NCI-H226 (cell line): ENCODE results near the gene AGAP5.
"Not testable (repeated sequence)": the region's sequence is repeated elsewhere in the genome, so short reads cannot be mapped to it uniquely, and the experiment has no call there.

Experiments
- DNase-seq: peaks from one replicate; pipeline ENCODE4 v3.0.0-alpha.2; 2015

Gene AGAP5

DNA sequence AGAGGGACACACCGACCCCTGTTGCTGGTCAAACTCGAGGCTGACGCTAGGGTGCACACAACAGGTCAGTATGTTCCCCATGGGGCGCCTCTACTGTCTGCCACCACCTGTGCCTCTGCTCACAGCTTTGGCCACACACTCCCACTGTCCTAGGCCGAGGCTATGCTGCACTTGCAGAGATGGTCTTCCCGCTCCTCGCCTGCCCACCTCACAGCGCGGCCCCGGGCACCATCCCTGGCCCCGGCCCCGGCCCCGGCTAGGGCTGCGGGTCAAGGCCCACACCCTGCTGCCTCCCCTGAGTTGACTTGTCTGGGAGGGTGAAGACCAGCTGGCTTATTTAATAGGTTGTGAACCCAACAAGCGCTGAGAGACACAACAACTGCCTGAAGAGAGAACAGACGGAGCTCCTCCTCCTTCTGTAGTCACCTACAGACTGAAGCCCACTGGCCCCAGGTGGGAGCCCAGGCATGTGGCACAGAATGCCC, at the start of gene AGAP5:
Gene AGAP5 (minus strand): TSS at position 435 of the 485 bp plus-strand sequence. CDS start 354 bp downstream, at position 81.
- DNase-seq = not testable (repeated sequence)

DNA sequence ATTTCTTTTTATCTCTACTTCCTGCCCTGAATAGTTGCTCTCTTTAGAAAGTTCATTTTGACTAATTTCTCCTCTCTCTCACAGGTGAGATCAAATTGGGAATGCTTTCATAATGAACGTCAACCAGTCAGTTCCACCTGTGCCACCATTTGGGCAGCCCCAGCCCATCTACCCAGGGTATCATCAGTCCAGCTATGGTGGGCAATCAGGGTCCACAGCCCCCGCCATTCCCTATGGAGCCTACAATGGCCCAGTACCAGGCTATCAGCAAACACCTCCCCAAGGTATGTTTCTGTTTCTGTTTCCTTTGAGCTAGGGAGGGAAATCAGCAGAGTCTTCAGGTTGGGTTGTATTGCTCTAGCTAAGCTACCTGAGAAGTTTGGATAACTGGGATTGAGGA, 48.8 kb upstream of the AGAP5 start:
- DNase-seq = no peak

DNA sequence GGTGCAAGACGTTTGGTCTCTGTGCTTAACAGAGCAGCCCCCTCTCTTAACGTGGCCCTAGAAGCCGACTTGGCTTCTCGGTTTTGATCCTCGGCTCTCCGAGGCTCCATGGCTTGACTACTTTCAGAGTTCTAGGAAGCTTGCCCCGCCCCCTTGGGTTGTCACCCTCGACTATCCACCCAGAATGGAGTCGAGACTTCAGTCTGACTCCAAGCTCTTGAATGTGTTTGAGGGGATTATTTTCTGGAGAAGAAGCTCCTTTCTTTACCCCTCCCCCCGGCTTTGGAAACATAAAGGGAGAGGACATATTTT, 46.7 kb upstream of the AGAP5 start:
- DNase-seq = no peak

GRCh38 chr10:73743905-73744663, 46.2 kb upstream of the AGAP5 start, which contains the start of gene SEC24C:
TSS of gene SEC24C (plus strand) at chr10:73744372. CDS start at chr10:73746833, 2,461 bp downstream.
- peak; percentile 92 for DNase-seq

GRCh38 chr10:73743327-73743904, 45.5 kb upstream of the AGAP5 start:
- no peak for DNase-seq

GRCh38 chr10:73742454-73742734, 44.5 kb upstream of the AGAP5 start:
- DNase-seq = no peak

DNA sequence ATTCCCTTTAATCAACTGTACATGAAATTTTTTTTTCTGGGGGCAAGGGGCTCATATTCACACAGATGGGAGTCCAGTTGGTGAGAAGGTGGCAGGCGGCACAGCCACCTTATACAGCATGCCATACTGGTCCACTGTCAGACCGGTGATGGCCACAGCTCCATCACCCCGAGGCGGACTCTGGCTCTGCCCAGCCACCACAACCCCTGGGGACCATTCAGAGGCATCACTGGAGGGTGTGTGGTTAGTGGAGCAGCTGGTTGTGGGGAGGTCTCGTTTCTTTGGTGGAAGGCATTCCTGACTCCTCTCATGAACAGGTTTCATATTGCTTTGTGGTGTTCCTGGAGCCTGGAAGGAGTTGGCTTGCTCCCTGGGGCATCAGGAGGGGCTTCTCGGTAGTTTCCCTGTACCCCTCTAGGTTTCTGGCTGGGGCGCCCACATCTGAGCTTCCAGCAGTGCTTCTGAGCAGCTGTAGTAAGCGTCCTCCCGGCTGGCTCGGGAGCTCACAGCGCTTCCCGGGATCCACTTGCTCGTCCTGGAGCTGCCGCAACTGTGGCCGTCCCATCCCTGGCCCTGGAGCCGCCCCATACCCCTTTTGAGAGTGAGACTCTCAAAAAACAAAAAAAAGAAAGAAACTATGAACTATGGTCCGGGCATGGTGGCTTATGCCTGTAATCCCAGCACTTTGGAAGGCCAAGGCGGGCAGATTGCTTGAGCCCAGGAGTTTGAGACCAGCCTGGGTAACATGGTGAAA, 42.8 kb upstream of the AGAP5 start:
- DNase-seq = not testable (repeated sequence)

GRCh38 chr10:73734796-73735305, 36.9 kb upstream of the AGAP5 start:
- DNase-seq = no peak

GRCh38 chr10:73734028-73734720, 36.3 kb upstream of the AGAP5 start:
- DNase-seq = no peak

- DNase-seq = no peak
These were observed 35.2 kb upstream of the AGAP5 start for GRCh38 chr10:73732931-73733623.

GRCh38 chr10:73732426-73732825, 34.5 kb upstream of the AGAP5 start:
- DNase-seq = no peak

DNA sequence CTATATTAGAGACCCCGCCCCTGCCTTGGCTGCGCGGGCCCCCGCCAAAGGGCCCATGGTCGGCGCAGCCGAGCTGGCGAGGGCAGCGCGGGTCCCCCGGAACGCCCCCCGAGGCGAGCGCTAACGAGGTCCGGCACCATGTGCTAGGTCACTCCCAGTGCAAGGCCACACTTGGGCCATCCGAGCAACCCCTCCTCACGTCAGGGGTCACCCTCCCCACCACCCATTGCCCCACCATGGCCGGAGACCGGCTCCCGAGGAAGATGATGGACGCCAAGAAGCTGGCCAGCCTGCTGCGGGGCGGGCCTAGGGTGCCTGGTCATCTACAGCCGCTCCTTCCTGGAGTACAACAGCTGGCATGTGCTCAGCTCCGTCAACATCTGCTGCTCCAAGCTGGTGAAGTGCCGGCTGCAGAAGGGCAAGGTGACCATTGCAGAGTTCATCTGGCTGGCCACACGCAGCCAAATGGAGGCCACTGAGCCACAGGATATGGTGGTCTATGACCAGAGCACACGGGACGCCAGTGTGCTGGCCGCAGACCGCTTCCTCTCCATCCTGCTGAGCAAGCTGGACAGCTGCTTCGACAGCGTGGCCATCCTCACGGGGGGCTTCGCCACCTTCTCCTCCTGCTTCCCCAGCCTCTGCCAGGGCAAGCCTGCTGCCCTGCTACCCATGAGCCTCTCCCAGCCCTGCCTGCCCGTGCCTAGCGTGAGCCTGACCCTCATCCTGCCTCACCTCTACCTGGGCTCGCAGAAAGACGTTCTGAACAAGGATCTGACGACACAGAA, 33.9 kb upstream of the AGAP5 start:
- DNase-seq = no peak

- DNase-seq = peak; percentile 90
These were observed 32.4 kb upstream of the AGAP5 start for GRCh38 chr10:73730153-73730906.

DNA sequence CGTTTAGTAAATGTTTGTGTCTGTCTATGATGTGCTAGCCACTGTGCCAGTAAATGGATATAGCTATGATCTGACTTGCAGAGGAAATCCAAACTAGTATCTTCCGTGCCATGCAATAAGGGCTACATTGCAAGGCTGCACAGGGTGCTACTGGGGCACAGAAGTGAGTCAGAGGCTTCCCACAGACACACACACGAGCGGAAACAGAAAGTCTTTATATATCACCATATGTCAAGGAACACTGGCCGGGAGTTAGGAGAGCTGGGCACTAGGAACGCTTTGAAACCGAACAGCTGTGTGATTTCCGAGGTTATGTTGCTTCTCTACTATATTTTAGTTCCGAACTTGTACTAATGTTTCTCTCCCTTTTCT, 31.9 kb upstream of the AGAP5 start:
- peak; percentile 20 for DNase-seq

DNA sequence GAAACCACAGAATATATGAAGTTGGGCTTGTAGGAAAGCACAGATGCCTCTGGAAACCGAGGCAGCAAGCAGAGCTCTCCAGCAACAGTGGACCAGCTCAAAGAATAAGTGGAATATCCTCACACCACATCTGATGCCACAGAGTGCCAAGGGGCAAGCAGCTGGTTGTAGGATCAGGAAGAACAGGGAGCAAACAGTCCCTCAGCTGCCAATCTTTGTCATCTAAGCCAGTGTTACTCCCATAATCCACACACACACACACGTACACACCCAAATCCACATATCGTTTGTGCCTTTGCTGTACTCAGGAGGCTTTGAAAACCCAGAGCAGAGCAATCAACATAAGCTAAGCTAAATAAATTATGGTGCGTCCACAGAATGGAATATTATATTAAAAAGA, 25.6 kb upstream of the AGAP5 start:
- no peak for DNase-seq

DNA sequence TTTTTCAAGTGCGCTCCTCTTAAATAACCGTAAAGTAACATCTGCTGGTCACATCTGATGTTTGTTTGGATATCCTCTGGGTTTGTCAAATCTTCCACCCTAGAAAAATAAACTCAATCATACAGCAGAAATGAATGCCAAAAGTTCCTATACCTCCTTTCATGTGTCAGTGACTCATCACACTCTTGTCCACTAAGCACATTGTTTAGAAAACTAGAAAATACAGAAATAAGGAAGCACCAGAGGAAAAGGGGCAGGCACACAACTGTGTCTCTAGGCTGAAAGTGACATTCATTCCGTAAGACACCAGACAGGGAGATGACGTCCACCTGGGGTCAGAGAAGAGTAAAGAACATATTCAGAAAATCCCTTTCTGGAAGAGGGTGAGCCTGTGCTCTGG, 22.7 kb upstream of the AGAP5 start:
- DNase-seq = not testable (repeated sequence)

- DNase-seq = no peak
These were observed 19.6 kb upstream of the AGAP5 start for GRCh38 chr10:73717556-73717955.

DNA sequence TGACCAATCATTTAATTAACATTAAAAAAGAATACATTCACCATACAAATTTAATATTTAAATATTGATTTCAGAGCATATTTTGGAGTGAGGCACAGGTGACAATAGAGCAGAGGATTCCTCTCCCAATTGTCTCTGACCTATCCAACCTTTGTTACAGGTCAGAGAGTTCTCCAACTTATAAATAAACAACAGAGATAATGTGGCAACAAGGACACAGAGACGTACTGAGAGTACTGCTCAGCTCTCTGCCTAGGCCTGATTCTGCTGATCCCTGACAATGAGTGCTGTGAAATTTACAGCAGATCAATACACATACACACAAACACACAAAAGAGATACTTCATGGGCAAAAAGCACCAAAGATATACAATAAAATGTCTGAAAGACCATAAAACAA, 18.3 kb upstream of the AGAP5 start:
- no peak for DNase-seq

DNA sequence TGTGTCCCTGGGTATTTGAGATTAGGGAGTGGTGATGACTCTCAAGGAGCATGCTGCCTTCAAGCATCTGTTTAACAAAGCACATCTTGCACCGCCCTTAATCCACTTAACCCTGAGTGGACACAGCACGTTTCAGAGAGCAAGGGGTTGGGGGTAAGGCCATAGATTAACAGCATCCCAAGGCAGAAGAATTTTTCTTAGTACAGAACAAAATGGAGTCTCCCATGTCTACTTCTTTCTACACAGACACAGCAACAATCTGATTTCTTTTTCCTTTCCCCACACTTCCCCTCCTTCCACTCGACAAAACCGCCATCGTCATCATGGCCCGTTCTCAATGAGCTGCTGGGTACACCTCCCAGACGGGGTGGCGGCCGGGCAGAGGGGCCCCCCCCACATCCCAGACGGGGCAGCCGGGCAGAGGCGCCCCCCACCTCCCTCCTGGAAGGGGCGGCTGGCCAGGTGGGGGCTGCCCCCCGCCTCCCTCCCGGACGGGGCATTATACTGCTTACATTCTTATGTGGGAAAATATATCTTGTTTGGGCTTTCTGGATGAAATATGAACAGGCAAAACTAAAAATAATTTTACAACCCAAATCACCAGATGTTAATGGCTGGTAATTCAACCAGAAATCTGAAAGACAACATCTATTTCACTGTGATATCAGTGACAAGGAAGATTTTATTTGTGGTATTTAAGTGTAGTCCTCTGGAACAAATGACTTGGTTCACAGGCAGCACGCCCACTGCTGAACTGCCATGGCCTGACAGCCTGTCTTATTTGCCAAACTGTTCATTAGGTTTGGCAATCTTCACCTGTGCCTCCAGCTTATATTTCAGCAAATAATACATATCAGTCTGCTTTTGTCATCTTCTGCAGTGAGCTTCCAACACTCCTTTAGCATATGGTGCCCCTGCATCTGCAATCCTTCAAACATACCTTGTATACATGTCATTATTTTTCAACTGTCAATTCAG, 17.6 kb upstream of the AGAP5 start:
- not testable (repeated sequence) for DNase-seq

DNA sequence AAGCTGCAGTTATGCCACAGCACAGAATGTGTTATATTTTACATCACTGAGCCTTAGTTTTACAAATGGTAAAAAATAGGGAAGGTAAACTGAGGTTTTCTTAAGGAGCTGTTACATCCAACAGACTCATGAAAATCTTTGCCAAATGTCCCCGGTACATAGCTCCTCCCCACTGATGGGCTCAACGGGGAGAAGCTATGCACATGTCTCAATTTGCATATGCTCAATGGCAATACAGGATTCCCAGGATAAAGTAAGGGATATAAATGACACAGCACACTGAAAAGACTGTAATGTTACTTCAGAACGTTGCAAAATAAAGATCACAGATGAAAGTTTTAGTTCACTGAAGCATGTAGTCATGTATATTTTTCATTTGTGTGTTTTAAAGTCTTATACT, 16.6 kb upstream of the AGAP5 start:
- DNase-seq = not testable (repeated sequence)
